Activated CD4-positive, alpha-beta T cell treated with anti-CD3 and anti-CD28 coated beads for 4 hours (primary cell): ENCODE data around the gene SEPHS1.
"Not testable (repeated sequence)": the region's sequence is repeated elsewhere in the genome, so short reads cannot be mapped to it uniquely, and the experiment has no call there.

Experiments
- DNase-seq, 2 donors: peaks; one replicate each; pipeline ENCODE4 v3.0.0-alpha.2; 2020

SEPHS1 gene

GRCh38 chr10:13322615-13323148 lies 25.4 kb downstream of the SEPHS1 start:
- no peak for DNase-seq

- no peak for DNase-seq
Measured at GRCh38 chr10:13321576-13321975, 26.5 kb downstream of the SEPHS1 start.

GRCh38 chr10:13319166-13319565 lies 28.9 kb downstream of the SEPHS1 start:
- DNase-seq, result no peak

- no peak for DNase-seq
Measured at GRCh38 chr10:13317474-13317873, 30.6 kb downstream of the SEPHS1 start.

GRCh38 chr10:13316635-13317311 lies 31.3 kb downstream of the SEPHS1 start:
- no peak for DNase-seq

GRCh38 chr10:13315361-13315760 lies 32.7 kb downstream of the SEPHS1 start:
- no peak for DNase-seq

GRCh38 chr10:13311177-13311575 lies 36.9 kb downstream of the SEPHS1 start:
- DNase-seq, result no peak

GRCh38 chr10:13310518-13311176 lies 37.4 kb downstream of the SEPHS1 start:
- DNase-seq, result no peak

- no peak for DNase-seq
Measured at GRCh38 chr10:13309792-13310191, 38.3 kb downstream of the SEPHS1 start.

- no peak for DNase-seq
Measured at GRCh38 chr10:13308096-13308495, 40.0 kb downstream of the SEPHS1 start.

- no peak for DNase-seq
Measured at GRCh38 chr10:13306103-13306502, 42.0 kb downstream of the SEPHS1 start.

- no peak for DNase-seq
Measured at GRCh38 chr10:13302821-13303555, 45.1 kb downstream of the SEPHS1 start.

GRCh38 chr10:13299437-13300287 lies 48.4 kb downstream of the SEPHS1 start, which contains the start of gene PHYH:
Gene PHYH (minus strand): TSS chr10:13300064. CDS start chr10:13300042, 22 bp downstream.
- DNase-seq, result peak; percentile 72 to 76

- DNase-seq, result no peak
Measured at GRCh38 chr10:13298748-13299436, 49.2 kb downstream of the SEPHS1 start.

- no peak for DNase-seq
Measured at GRCh38 chr10:13296476-13296875, 51.6 kb downstream of the SEPHS1 start.

GRCh38 chr10:13294784-13295183 lies 53.3 kb downstream of the SEPHS1 start:
- no peak for DNase-seq

GRCh38 chr10:13291821-13292773 lies 56.0 kb downstream of the SEPHS1 start:
- no peak for DNase-seq

- DNase-seq, result no peak
Measured at GRCh38 chr10:13291061-13291460, 57.0 kb downstream of the SEPHS1 start.

- no peak for DNase-seq
Measured at GRCh38 chr10:13284050-13284449, 64.0 kb downstream of the SEPHS1 start.

- DNase-seq, result not testable (repeated sequence)
Measured at GRCh38 chr10:13282348-13282747, 65.7 kb downstream of the SEPHS1 start.
